Heart left ventricle (tissue), 16 donors: ENCODE measurements around the gene ZFAND3. TPM values are rescaled to one million over a fixed set of nuclear protein-coding genes. Genes with fewer than 3 reads are reported as not detected.

ENCODE experiments used
- ATAC-seq, 4 donors: fragments of 200-7000 bp; cut with Tn5 transposase; one replicate each; pipeline ENCODE4 v1.9.1; 2020 to 2022; ENCODE audit warnings: moderate library complexity in 4 of 4, mild to moderate bottlenecking in 3 of 4, moderate number of reproducible peaks in 1 of 4
- DNase-seq, 5 donors: peaks; one replicate each; pipeline ENCODE4 v3.0.0-alpha.2; 2020
- H3K27ac ChIP-seq, 12 donors: fragments of 200-600 bp; sonication (generic) in 4 of 12; one replicate each; pipeline versions ENCODE4 v1.5.0 to v1.8.0; 2016 to 2022; ENCODE audit warnings: mild to moderate bottlenecking in 2 of 12
- H3K27me3 ChIP-seq, 9 donors: fragments of 200-600 bp; sonication (generic) in 2 of 9; one replicate each; pipeline versions ENCODE4 v1.5.1 to v1.8.0; 2016 to 2022; ENCODE audit warnings: mild to moderate bottlenecking in 3 of 9
- H3K36me3 ChIP-seq, 9 donors: fragments of 200-600 bp; sonication (generic) in 2 of 9; one replicate each; pipeline versions ENCODE4 v1.5.0 to v1.8.0; 2018 to 2022; ENCODE audit warnings: mild to moderate bottlenecking in 2 of 9
- H3K4me1 ChIP-seq, 12 donors: fragments of 200-600 bp; sonication (generic) in 4 of 12; one replicate each; pipeline versions ENCODE4 v1.5.0 to v1.8.0; 2016 to 2022; ENCODE audit warnings: mild to moderate bottlenecking in 3 of 12
- H3K4me3 ChIP-seq, 12 donors: fragments of 200-600 bp; sonication (generic) in 4 of 12; one replicate each; pipeline versions ENCODE4 v1.5.0 to v1.8.0; 2017 to 2022; ENCODE audit warnings: mild to moderate bottlenecking in 9 of 12, moderate library complexity in 4 of 12
- H3K9me3 ChIP-seq, 12 donors: fragments of 200-600 bp; sonication (generic) in 4 of 12; one replicate each; pipeline versions ENCODE4 v1.5.0 to v1.8.0; 2016 to 2022; ENCODE audit warnings: mild to moderate bottlenecking in 1 of 12
- POLR2A ChIP-seq, 2 donors: fragments of 450-650 bp; IDR thresholded peaks; one replicate each; pipeline ENCODE4 v1.6.1; 2017; ENCODE audit warnings: antibody characterized with exemption in 2 of 2, mild to moderate bottlenecking in 2 of 2, moderate library complexity in 2 of 2
- WGBS, 4 donors: extraction: QIAGEN DNeasy Blood & Tissue Kit in 2 of 4; methylation state at CpG; one replicate each; pipeline versions ENCODE4 v1.1.5 to v1.1.7; 2013 to 2018; 5-methylcytosine and 5-hydroxymethylcytosine counted together
- intact Hi-C, 10 donors: fragments of 100-400 bp; cut with DNase I; formaldehyde crosslinking; loops; one replicate each; pipeline versions ENCODE4 v1.11.1 to v1.14.2; 2022
- polyA plus RNA-seq, 2 donors: library from polyadenylated mRNA; stranded (reverse); fragments of 200-250 nt; gene quantifications; one replicate each; pipeline ENCODE4 v1.2.3, GENCODE V29; 2013
- total RNA-seq, 9 donors: library from RNA; depleted of rRNA in 2 of 9; stranded (reverse); fragments of >200 nt in 2 of 9; fragmentation: NEBNext Ultra II Directional in 3 of 9; extraction: Animal tissue kit (Norgen Biotek cat#: 25700) in 3 of 9; gene quantifications; one replicate each; pipeline versions ENCODE4 v1.1.0 to v1.2.4, GENCODE V29; 2016 to 2023
- TF ChIP-seq, protein P1 (sequence below), 12 donors: fragments of 200-600 bp; sonication (generic) in 4 of 12; IDR thresholded peaks; one replicate each; pipeline versions ENCODE4 v1.5.0 to v1.8.0; 2018 to 2022; ENCODE audit warnings: antibody characterized with exemption in 12 of 12, mild to moderate bottlenecking in 5 of 12
- donor health status: ischemic (EF 13 %, LVEDD 7.1; RV severe dilation, severe dysfunction).
- donor health status: healthy with polysubstance abuse.
- donor health status: DM: no; HTN: yes; CAD: no.
- donor health status: DM: no; HTN: no; CAD: no.
- donor health status: ischemic (EF 25% LVEDD 6.9; RV normal size, moderate dysfunction).
- donor health status: ischemic (EF 25% LVEDD 5.7; RV mildly dilated, moderate dysfunction).
- donor health status: healthy.
- donor health status: DM: yes; HTN: yes; CAD: no.
- donor health status: ischemic (EF 35%, LVEDD 5.7; RV mildly dilated, moderate dysfunction).
- donor health status: nonischemic (EF 11% LVEDD 7.7; RV severe dilation, severe dysfunction).
- donor health status: DM: yes; HTN: yes; CAD: no.
- donor health status: PGD.
- donor health status: ischemic (EF 29% LVEDD 5.4; RV normal size, mild dysfunction).
- donor health status: nonischemic (EF 23%, LVEDD 6.1; RV moderate dilation, normal function).

The ZFAND3 gene
- total and polyA plus RNA-seq, 11 donors: 29.1 to 114 (median 88.2) TPM

GRCh38 chr6:38088829-38089228 lies 269.3 kb downstream of the ZFAND3 start:
- H3K4me1 ChIP-seq: peaks cover 0 to 23% (median 0%) of the 10 kb centered on the region in 12 donors
- no peaks in the 10 kb centered on the region for H3K27me3 ChIP-seq
- no peak for ATAC-seq
- TF ChIP-seq, protein P1, sequence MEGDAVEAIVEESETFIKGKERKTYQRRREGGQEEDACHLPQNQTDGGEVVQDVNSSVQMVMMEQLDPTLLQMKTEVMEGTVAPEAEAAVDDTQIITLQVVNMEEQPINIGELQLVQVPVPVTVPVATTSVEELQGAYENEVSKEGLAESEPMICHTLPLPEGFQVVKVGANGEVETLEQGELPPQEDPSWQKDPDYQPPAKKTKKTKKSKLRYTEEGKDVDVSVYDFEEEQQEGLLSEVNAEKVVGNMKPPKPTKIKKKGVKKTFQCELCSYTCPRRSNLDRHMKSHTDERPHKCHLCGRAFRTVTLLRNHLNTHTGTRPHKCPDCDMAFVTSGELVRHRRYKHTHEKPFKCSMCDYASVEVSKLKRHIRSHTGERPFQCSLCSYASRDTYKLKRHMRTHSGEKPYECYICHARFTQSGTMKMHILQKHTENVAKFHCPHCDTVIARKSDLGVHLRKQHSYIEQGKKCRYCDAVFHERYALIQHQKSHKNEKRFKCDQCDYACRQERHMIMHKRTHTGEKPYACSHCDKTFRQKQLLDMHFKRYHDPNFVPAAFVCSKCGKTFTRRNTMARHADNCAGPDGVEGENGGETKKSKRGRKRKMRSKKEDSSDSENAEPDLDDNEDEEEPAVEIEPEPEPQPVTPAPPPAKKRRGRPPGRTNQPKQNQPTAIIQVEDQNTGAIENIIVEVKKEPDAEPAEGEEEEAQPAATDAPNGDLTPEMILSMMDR (IDR thresholded peaks at IDR 0.05): no peak
- TF ChIP-seq POLR2A (IDR thresholded peaks at IDR 0.05): no peak
- no peak overlapping the region for H3K4me3 ChIP-seq
- no peaks in the 10 kb centered on the region for H3K9me3 ChIP-seq
- peaks cover 0 to 19% (median 3%) of the 10 kb centered on the region in 9 donors for H3K36me3 ChIP-seq
- intact Hi-C loops: no loop called here
- DNase-seq: no peak
- WGBS, 4 donors: 90 to 96% (median 94%) methylated on average over 3 of the region's 3 CpGs
- H3K27ac ChIP-seq: no peak overlapping the region

GRCh38 chr6:38091613-38092012 lies 272.1 kb downstream of the ZFAND3 start:
- H3K27ac ChIP-seq: no peak overlapping the region
- peaks cover 0 to 2% (median 0%) of the 10 kb centered on the region in 9 donors for H3K36me3 ChIP-seq
- H3K9me3 ChIP-seq: no peaks in the 10 kb centered on the region
- TF ChIP-seq, protein P1 (IDR thresholded peaks at IDR 0.05): no peak
- TF ChIP-seq POLR2A (IDR thresholded peaks at IDR 0.05): no peak
- H3K4me3 ChIP-seq: no peak overlapping the region
- peaks cover 0 to 25% (median 0%) of the 10 kb centered on the region in 12 donors for H3K4me1 ChIP-seq
- H3K27me3 ChIP-seq: no peaks in the 10 kb centered on the region
- 68 to 81% (median 74%) methylated on average over 6 of the region's 6 CpGs for WGBS, 4 donors
- DNase-seq: no peak
- intact Hi-C loops: loop anchor here in 1 of 10 donors (2.0 kb wide), 1 partner anchor 33 kb away; no protein-coding TSS in a partner anchor
- ATAC-seq: no peak

- H3K27ac ChIP-seq: no peak overlapping the region
- TF ChIP-seq POLR2A (IDR thresholded peaks at IDR 0.05): no peak
- TF ChIP-seq, protein P1 (IDR thresholded peaks at IDR 0.05): no peak
- H3K36me3 ChIP-seq: no peaks in the 10 kb centered on the region
- DNase-seq (no peak), ATAC-seq (peak in 1 of 4 donors; percentile 46)
- WGBS, 4 donors: 43 to 59% (median 51%) methylated on average over 4 of the region's 4 CpGs
- H3K9me3 ChIP-seq: no peaks in the 10 kb centered on the region
- H3K4me1 ChIP-seq: peaks cover 0 to 25% (median 0%) of the 10 kb centered on the region in 12 donors
- no peaks in the 10 kb centered on the region for H3K27me3 ChIP-seq
- no peak overlapping the region for H3K4me3 ChIP-seq
- intact Hi-C loops: no loop called here
Observed at GRCh38 chr6:38092465-38092864, 272.9 kb downstream of the ZFAND3 start.

GRCh38 chr6:38092964-38093363 lies 273.4 kb downstream of the ZFAND3 start:
- Histone ChIP-seq H3K9me3 (no peaks in the 10 kb centered on the region), H3K36me3 (no peaks in the 10 kb centered on the region), H3K27ac (no peak overlapping the region), H3K4me3 (no peak overlapping the region), H3K4me1 (peaks cover 0 to 25% (median 0%) of the 10 kb centered on the region in 12 donors), H3K27me3 (no peaks in the 10 kb centered on the region)
- intact Hi-C loops: no loop called here
- no peak for ATAC-seq
- no peak for DNase-seq
- TF ChIP-seq POLR2A (IDR thresholded peaks at IDR 0.05): no peak
- TF ChIP-seq, protein P1 (IDR thresholded peaks at IDR 0.05): no peak
